ENCODE data around the gene CARMIL3. TPM values are rescaled to one million over a fixed set of nuclear protein-coding genes. Genes with fewer than 3 reads are reported as not detected.
"Not testable (repeated sequence)": the region's sequence is repeated elsewhere in the genome, so short reads cannot be mapped to it uniquely, and the experiment has no call there.

The CARMIL3 gene
- total RNA-seq, 2 experiments from 2014 or later = 0.63 to 0.83 TPM

DNA sequence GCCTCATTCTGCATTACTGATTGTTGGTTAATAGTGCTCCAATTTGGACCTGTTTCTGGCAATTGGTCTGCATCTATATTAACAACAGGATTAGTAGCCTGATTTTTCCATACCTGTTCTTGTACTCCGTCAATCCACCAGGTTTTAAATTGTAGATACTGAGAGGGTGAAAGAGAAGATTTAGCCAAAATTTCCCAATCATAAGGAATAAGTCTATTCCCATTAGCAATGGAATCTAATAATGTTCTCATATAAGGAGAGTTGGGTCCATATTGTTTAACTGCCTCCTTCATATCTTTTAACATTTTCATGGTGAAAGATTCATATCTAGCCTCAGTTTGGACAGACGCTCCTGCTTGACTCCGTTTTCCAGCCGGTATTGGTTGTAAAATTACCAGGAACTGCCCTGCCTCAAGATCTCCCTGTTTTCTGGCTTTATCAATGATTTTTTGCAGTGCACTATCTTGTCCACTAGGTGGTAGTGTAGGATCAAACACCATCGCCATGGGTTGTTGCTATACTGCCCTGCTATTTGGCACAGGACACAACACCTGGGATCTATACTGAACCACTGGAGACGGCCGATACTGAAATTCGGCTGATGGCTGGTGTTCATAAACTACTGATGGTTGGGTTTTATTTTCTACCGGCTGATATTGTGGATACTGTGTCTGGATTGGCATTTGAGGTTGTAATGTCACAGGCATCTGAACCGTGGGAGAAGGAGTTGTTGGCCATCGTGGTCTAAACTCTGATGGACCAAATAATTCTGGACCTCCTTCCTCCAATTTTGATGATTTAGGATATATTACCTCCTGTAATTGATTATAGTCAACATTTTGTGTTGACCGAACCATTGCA is 37.9 kb upstream of the CARMIL3 start:
- H3K4me3 Mint-ChIP-seq = no peak overlapping the region
- no peaks in the 10 kb centered on the region for H3K36me3 Mint-ChIP-seq (ENCODE audit: low read depth)
- ATAC-seq (peak; percentile 99), DNase-seq (peak; percentile 63)
- CTCF ChIA-PET = interaction anchor here (0.9 to 2.1 kb wide), 9 partner anchors 21 to 95 kb away, joined by 3 to 9 read pairs (median 4); no protein-coding TSS in a partner anchor
- H3K9me3 Mint-ChIP-seq = peaks cover under 1% of the 10 kb centered on the region
- no peaks in the 10 kb centered on the region for H3K27me3 Mint-ChIP-seq
- TF ChIP-seq, protein P1, sequence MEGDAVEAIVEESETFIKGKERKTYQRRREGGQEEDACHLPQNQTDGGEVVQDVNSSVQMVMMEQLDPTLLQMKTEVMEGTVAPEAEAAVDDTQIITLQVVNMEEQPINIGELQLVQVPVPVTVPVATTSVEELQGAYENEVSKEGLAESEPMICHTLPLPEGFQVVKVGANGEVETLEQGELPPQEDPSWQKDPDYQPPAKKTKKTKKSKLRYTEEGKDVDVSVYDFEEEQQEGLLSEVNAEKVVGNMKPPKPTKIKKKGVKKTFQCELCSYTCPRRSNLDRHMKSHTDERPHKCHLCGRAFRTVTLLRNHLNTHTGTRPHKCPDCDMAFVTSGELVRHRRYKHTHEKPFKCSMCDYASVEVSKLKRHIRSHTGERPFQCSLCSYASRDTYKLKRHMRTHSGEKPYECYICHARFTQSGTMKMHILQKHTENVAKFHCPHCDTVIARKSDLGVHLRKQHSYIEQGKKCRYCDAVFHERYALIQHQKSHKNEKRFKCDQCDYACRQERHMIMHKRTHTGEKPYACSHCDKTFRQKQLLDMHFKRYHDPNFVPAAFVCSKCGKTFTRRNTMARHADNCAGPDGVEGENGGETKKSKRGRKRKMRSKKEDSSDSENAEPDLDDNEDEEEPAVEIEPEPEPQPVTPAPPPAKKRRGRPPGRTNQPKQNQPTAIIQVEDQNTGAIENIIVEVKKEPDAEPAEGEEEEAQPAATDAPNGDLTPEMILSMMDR (IDR thresholded peaks at IDR 0.05) = peak; percentile 84
- H3K27ac Mint-ChIP-seq = no peak overlapping the region
- intact Hi-C loops (cut with micrococcal nuclease) = loop anchor here (2.0 to 5.0 kb wide), 4 partner anchors 23 to 78 kb away; partner anchors contain the start of gene PCK2
- H3K4me1 Mint-ChIP-seq (ENCODE audit: low read depth) = peaks cover 22% of the 10 kb centered on the region
- POLR2A ChIA-PET = no interaction called here

DNA sequence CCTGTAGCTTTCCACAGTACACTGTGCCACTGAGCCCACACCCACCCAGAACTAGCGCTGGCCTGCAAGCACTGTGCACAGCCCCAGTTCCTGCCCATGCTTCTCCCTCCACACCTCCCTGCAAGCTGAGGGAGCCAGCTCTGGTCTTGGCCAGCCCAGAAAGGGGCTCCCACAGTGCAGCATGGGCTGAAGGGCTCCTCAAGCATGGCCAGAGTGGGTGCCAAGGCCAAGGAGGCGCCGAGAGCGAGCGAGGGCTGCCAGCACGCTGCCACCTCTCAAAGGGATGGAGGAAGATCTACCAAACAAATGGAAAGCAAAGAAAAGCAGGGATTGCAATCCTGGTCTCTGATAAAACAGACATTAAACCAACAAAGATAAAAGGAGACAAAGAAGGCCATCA is 36.1 kb upstream of the CARMIL3 start:
- CTCF ChIA-PET = interaction anchor here (1.5 kb wide), 1 partner anchor 19 kb away, joined by 4 read pairs; no protein-coding TSS in a partner anchor
- H3K27ac Mint-ChIP-seq; H3K4me3 Mint-ChIP-seq; H3K9me3 Mint-ChIP-seq; H3K4me1 Mint-ChIP-seq (ENCODE audit: low read depth); POLR2A ChIA-PET; H3K36me3 Mint-ChIP-seq (ENCODE audit: low read depth); DNase-seq; H3K27me3 Mint-ChIP-seq; ATAC-seq: not testable (repeated sequence)
- intact Hi-C loops (cut with micrococcal nuclease) = loop anchor here (2.0 kb wide), 2 partner anchors 21 to 41 kb away; no protein-coding TSS in a partner anchor

DNA sequence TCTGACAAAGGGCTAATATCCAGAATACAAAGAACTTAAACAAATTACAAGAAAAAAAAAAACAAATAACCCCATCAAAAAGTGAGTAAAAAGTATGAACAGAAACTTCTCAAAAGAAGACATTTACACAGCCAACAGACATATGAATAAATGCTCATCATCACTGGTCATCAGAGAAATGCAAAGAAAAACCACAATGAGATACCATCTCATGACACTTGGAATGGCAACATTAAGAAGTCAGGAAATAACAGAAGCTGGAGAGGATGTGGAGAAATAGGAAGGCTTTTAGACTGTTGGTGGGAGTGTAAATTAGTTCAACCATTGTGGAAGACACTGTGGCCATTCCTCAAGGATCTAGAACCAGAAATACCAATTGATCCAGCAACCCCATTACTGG is 32.8 kb upstream of the CARMIL3 start:
- H3K27ac Mint-ChIP-seq; H3K9me3 Mint-ChIP-seq; intact Hi-C loops (cut with micrococcal nuclease); H3K4me1 Mint-ChIP-seq (ENCODE audit: low read depth); DNase-seq; H3K27me3 Mint-ChIP-seq; H3K4me3 Mint-ChIP-seq; ATAC-seq; POLR2A ChIA-PET; H3K36me3 Mint-ChIP-seq (ENCODE audit: low read depth); CTCF ChIA-PET: not testable (repeated sequence)

DNA sequence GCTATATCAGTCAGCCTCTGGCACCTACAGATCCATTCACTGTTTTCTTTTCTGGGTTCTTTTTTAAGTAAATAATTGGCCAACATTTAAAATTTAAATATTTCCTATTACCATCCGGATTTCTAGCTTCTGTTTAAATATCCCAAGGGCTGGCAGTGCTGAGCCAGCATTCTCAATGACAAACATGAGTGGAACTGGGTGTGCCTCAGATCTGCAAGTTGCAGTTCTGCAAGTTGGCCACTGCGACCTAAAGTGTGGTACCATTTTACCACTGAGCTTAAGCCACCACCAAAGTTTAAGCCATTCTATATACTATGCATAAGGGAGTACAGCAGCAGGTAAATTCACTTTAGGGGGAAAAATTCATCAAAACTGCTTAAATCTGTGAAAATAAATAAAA is 31.9 kb upstream of the CARMIL3 start:
- H3K4me3 Mint-ChIP-seq; H3K27ac Mint-ChIP-seq; H3K9me3 Mint-ChIP-seq; H3K27me3 Mint-ChIP-seq; ATAC-seq; POLR2A ChIA-PET; intact Hi-C loops (cut with micrococcal nuclease); H3K4me1 Mint-ChIP-seq (ENCODE audit: low read depth); CTCF ChIA-PET; DNase-seq; H3K36me3 Mint-ChIP-seq (ENCODE audit: low read depth): not testable (repeated sequence)

DNA sequence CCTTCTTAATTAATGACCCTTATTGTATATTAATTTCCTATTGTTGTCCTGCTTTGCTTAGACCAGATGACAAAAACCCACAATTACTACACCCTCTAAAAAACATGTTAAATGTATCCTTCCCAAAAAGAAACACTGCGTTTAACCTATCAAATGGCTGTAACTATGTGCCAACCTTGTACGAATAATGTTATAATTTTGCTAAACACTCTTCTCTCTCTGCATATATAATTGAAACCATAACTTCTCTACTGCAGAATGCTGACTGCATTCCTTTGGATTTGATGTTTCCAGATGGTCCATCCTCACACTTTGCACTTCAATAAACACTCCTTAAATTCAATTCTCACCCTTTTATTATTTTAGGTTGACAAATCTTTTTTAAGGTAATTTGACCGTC is 31.3 kb upstream of the CARMIL3 start:
- intact Hi-C loops (cut with micrococcal nuclease); POLR2A ChIA-PET; DNase-seq; H3K9me3 Mint-ChIP-seq; H3K27me3 Mint-ChIP-seq; H3K4me1 Mint-ChIP-seq (ENCODE audit: low read depth); H3K27ac Mint-ChIP-seq; H3K36me3 Mint-ChIP-seq (ENCODE audit: low read depth); ATAC-seq; CTCF ChIA-PET; H3K4me3 Mint-ChIP-seq: not testable (repeated sequence)

DNA sequence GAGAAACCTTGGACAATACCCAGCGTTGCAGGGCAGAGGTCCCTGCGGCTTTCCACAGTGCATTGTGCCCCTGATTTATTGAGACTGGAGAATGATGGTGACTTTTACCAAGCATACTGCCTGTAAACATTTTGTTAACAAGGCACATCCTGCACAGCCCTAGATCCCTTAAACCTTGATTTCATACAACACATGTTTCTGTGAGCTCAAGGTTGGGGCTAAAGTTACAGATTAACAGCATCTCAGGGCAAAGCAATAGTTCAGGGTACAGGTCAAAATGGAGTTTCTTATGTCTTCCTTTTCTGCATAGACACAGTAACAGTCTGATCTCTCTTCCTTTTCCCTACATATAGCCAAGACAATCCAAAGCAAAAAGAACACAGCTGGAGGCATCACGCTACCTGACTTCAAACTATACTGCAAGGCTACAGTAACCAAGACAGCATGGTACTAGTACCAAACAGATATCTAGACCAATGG is 26.8 kb upstream of the CARMIL3 start:
- H3K27ac Mint-ChIP-seq = not testable (repeated sequence)

DNA sequence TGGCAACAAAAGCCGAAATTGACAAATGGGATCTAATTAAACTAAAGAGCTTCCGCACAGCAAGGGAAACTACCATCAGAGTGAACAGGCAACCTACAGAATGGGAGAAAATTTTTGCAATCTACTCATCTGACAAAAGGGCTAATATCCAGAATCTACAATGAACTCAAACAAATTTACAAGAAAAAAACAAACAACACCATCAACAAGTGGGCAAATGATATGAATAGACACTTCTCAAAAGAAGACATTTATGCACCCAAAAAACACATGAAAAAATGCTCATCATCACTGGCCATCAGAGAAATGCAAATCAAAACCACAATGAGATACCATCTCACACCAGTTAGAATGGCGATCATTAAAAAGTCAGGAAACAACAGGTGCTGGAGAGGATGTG is 22.1 kb upstream of the CARMIL3 start:
- H3K9me3 Mint-ChIP-seq; H3K36me3 Mint-ChIP-seq (ENCODE audit: low read depth); H3K4me3 Mint-ChIP-seq; H3K4me1 Mint-ChIP-seq (ENCODE audit: low read depth); POLR2A ChIA-PET; H3K27ac Mint-ChIP-seq; DNase-seq; H3K27me3 Mint-ChIP-seq; intact Hi-C loops (cut with micrococcal nuclease); CTCF ChIA-PET; ATAC-seq: not testable (repeated sequence)

More for the DNA sequence above, 26.8 kb upstream of the CARMIL3 start:
- intact Hi-C loops (cut with micrococcal nuclease); H3K4me1 Mint-ChIP-seq (ENCODE audit: low read depth); H3K27me3 Mint-ChIP-seq; DNase-seq; H3K36me3 Mint-ChIP-seq (ENCODE audit: low read depth); POLR2A ChIA-PET; H3K4me3 Mint-ChIP-seq; CTCF ChIA-PET; H3K9me3 Mint-ChIP-seq; ATAC-seq: not testable (repeated sequence)

DNA sequence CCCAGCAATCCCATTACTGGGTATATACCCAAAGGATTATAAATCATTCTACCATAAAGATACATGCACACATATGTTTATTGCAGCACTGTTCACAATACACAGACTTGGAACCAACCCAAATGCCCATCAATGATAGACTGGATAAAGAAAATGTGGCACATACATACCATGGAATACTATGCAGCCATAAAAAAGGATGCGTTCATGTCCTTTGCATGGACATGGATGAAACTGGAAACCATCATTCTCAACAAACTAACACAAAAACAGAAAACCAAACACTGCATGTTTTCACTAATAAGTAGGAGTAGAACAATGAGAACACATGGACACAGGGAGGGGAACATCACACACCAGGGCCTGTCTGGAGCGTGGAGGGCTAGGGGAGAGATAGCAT is 20.5 kb upstream of the CARMIL3 start:
- POLR2A ChIA-PET = interaction anchor here (0.6 kb wide), 1 partner anchor 200 kb away, joined by 3 read pairs; no protein-coding TSS in a partner anchor
- H3K27me3 Mint-ChIP-seq; H3K9me3 Mint-ChIP-seq; intact Hi-C loops (cut with micrococcal nuclease); ATAC-seq; H3K4me1 Mint-ChIP-seq (ENCODE audit: low read depth); CTCF ChIA-PET; H3K27ac Mint-ChIP-seq; H3K36me3 Mint-ChIP-seq (ENCODE audit: low read depth); DNase-seq; H3K4me3 Mint-ChIP-seq: not testable (repeated sequence)
